Breast epithelium (tissue), 3 donors: ENCODE results near the gene MGAT1.

Experiments used
- POLR2A ChIP-seq: fragments of 450-650 bp; IDR thresholded peaks from one replicate; pipeline ENCODE4 v1.6.1; 2016; ENCODE audit warnings: antibody characterized with exemption, mild to moderate bottlenecking, moderate library complexity
- TF ChIP-seq, protein P1 (sequence below), 3 donors: fragments of 450-650 bp; IDR thresholded peaks; one replicate each; pipeline ENCODE4 v1.5.1; 2016 to 2017; ENCODE audit warnings: antibody characterized with exemption in 3 of 3, mild to moderate bottlenecking in 3 of 3, moderate library complexity in 3 of 3

DNA sequence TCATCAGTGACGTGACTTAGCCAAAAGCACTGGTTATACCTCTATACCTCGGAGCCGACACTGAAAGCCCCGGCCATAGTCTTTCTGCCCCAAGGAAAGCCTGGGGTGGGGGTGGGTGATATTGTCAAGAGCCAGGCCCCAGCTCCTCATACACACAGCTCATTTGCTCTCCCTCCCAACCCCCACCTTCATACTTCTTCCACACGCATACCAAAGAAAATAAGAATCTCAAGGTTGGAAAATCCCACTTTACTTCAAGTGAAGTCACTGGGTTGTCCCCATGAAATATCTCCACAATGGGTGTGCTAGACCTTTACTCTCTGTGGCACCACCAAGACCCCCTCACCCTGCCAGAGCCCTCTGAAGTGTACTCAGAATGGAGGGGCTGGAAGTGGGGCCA, 27.1 kb upstream of the MGAT1 start:
- no peak for TF ChIP-seq POLR2A
- TF ChIP-seq, protein P1, sequence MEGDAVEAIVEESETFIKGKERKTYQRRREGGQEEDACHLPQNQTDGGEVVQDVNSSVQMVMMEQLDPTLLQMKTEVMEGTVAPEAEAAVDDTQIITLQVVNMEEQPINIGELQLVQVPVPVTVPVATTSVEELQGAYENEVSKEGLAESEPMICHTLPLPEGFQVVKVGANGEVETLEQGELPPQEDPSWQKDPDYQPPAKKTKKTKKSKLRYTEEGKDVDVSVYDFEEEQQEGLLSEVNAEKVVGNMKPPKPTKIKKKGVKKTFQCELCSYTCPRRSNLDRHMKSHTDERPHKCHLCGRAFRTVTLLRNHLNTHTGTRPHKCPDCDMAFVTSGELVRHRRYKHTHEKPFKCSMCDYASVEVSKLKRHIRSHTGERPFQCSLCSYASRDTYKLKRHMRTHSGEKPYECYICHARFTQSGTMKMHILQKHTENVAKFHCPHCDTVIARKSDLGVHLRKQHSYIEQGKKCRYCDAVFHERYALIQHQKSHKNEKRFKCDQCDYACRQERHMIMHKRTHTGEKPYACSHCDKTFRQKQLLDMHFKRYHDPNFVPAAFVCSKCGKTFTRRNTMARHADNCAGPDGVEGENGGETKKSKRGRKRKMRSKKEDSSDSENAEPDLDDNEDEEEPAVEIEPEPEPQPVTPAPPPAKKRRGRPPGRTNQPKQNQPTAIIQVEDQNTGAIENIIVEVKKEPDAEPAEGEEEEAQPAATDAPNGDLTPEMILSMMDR (IDR thresholded peaks at IDR 0.05): no peak
